Fibroblast of the aortic adventitia (primary cell): ENCODE data around the gene FAM193B. TPM values are rescaled to one million over a fixed set of nuclear protein-coding genes. Genes with fewer than 3 reads are reported as not detected.

Source experiments
- DNase-seq: peaks from one replicate; pipeline ENCODE4 v3.0.0-alpha.2; 2010; ENCODE audit warnings: low read depth
- H3K4me3 ChIP-seq: 2 replicates; pipeline ENCODE4 v1.5.1; 2011; ENCODE audit warnings: low read depth, mild to moderate bottlenecking, control low read depth, low read length, moderate library complexity
- CTCF ChIP-seq: IDR thresholded peaks from 2 replicates; pipeline ENCODE4 v1.5.1; 2011; ENCODE audit warnings: mild to moderate bottlenecking, low read length, control low read depth, inconsistent platforms; ENCODE audit not compliant: insufficient read depth
- total RNA-seq: library from RNA; depleted of rRNA; stranded (reverse); fragments of >200 nt; gene quantifications from 2 replicates; pipeline ENCODE4 v1.2.3, GENCODE V29; 2012; ENCODE audit warnings: low replicate concordance

FAM193B gene
- total RNA-seq, 1 donor = 20.2 TPM

DNA sequence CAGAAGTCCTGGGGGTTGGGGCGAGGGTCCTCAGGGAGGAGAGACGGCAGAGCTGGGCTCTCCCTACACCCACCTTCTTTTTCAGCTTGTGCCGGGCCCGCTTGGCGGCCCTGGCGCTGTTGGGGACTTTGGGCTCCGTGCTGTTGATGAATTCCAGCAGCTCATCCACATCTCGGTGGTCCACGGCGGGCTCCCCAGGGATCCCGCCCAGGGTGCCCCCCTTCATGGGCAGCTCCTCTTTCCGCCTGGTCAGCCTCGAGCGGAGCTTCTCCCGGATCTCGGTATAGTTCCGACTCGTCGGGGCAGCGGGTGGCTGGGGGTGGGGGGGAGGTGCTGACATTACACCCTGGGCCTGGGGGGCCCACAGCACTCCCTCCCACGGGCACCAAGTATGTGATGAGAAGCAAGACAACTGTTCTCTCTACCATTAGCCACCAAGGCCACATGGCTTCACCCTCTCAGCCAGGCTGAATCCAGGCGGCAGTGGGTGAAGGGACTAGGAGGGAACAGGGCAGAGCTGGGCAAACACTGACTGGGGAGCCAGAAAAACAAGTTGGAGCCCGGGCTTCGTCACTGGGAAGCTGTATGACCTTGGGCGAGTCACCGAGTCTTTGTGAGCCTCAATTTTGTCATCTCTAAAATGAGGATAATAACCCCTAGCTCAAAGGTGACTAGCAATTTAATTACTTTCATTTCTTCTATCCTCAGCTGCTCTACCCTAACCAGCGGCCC lies 23.0 kb downstream of the FAM193B start:
- no peak for TF ChIP-seq CTCF
- no peak overlapping the region for H3K4me3 ChIP-seq
- DNase-seq = no peak

DNA sequence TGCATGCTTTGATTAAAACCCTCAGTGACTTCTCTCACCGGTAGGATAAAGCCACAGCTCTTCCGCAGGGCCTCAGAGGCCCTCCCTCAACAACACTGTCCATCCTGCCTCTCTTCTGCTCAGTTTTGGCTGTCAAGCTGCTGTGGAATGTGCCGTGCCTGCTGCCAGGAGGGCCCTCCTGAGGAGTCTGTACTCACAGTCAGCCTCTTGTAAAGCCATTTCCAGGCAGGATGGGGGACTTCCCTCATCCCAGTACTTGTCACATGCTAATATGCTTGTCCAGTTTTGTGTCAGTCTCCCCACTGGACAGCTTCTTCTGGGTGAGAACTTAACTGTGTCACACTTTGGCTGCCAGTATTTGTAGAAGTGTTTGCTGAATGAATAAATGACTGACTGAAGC lies 23.7 kb downstream of the FAM193B start:
- TF ChIP-seq CTCF = no peak
- H3K4me3 ChIP-seq = no peak overlapping the region
- DNase-seq = no peak

- TF ChIP-seq CTCF = no peak
- DNase-seq = no peak
- H3K4me3 ChIP-seq = no peak overlapping the region
Measured at GRCh38 chr5:177529247-177530203, 24.8 kb downstream of the FAM193B start.

GRCh38 chr5:177528631-177529030 lies 25.7 kb downstream of the FAM193B start:
- H3K4me3 ChIP-seq = no peak overlapping the region
- no peak for DNase-seq
- TF ChIP-seq CTCF = no peak

- no peak for TF ChIP-seq CTCF
- no peak overlapping the region for H3K4me3 ChIP-seq
Measured at GRCh38 chr5:177527595-177527994, 26.8 kb downstream of the FAM193B start.

GRCh38 chr5:177526791-177527190 lies 27.6 kb downstream of the FAM193B start:
- H3K4me3 ChIP-seq = no peak overlapping the region
- DNase-seq = no peak
- no peak for TF ChIP-seq CTCF

More at GRCh38 chr5:177527595-177527994, 26.8 kb downstream of the FAM193B start:
- DNase-seq = no peak
